Measurements from ENCODE around the gene POLR3G. TPM values are rescaled to one million over a fixed set of nuclear protein-coding genes. Genes with fewer than 3 reads are reported as not detected.

The POLR3G gene
- total RNA-seq, 1 donor from 2014 or later, result 6.0 TPM

DNA sequence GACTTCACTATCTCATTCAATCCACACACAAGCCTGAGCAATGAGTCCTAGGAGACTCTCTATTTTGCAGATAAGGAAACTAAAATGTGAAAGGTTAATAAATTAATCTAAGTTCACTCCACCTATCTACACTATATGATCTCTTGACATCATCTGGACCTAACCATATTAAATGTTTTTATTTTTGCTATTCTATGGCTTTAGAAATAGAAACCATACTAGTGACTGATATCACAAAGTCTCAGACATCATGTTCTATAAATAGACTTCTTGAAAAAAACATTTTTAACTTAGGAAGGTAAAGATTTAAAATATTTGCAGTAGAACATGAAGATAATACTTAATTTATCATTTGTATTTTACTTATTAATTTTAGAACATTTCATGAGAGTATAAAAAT, 74.6 kb downstream of the POLR3G start:
- intact Hi-C loops (cut with micrococcal nuclease), result no loop called here

DNA sequence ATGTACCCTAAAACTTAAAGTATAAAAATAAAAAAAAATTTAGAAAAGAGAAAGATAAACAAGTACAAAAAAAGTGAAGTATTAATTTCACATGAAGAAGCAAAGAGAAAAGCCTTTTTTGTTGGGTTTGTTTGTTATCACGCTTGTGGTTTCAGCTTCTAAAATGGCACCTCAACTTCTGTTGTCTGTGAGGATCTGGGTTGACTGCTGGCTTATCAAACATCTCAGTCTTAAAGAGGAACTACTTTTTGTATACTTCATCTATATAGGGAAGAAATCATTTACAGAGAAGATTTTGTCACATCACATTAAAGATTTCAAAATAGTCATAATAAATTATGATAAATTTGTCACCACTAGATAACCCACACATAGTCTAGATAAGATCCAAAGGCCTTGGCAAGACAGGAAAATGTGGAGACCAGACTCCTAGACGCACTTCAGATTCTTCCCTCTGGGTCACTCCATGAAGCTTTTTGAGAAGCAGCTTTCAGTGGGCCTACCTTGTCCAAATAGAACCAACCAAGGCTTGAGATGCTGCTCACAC, 75.1 kb downstream of the POLR3G start:
- intact Hi-C loops (cut with micrococcal nuclease), result no loop called here

DNA sequence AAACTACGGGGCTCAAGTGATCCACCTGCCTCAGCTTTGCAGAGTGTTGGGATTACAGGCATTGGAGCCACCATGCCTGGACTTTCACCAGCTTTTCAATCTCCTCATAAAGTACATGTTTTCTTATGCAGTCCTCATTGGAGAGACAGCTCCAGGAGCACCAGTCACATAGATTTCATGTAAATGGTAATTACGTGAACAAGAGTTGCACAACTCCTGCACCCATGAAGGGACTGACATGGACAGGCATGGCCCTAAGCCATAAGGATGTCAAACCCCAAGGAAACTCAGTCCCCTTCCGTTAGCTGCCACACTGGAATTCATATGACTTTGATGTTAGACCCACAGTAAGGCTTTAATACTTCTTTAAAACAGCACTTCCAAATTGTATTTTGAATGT, 76.3 kb downstream of the POLR3G start:
- intact Hi-C loops (cut with micrococcal nuclease), result no loop called here

DNA sequence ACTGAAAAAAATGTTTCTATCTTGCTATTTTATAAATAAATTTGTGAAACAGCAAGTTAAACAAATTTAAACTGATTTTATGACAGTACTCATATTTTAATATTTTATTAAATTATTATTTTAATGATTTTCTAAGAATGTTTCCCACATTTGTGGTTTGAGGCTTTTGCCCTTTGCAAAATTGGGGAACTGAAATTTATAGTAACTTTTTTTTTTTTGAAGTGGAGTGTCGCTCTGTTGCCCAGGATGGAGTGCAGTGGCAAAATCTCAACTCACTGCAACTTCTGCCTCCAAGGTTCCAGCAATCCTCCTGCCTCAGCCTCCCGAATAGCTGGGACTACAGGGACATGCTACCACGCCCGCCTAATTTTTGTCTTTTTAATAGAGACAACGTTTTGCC, 76.7 kb downstream of the POLR3G start:
- intact Hi-C loops (cut with micrococcal nuclease), result no loop called here

DNA sequence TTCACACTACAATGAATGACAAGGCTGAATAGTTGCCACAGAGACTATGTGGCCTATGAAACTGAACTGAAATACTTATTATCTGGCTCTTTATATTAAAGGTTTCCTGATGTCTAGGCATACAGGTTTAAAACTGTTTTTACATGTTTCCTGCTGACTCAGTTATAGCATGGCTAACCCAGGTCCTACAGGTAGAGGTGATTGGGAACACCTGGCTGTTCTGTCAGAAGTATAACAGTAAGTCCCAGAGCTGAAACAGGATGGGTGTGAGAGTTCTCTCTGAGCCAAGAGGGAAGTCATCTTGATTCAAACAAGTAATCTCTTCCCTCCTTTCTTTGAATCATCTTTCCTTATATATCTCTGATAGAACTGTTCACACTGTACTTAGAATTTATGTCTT, 79.0 kb downstream of the POLR3G start:
- intact Hi-C loops (cut with micrococcal nuclease), result no loop called here

DNA sequence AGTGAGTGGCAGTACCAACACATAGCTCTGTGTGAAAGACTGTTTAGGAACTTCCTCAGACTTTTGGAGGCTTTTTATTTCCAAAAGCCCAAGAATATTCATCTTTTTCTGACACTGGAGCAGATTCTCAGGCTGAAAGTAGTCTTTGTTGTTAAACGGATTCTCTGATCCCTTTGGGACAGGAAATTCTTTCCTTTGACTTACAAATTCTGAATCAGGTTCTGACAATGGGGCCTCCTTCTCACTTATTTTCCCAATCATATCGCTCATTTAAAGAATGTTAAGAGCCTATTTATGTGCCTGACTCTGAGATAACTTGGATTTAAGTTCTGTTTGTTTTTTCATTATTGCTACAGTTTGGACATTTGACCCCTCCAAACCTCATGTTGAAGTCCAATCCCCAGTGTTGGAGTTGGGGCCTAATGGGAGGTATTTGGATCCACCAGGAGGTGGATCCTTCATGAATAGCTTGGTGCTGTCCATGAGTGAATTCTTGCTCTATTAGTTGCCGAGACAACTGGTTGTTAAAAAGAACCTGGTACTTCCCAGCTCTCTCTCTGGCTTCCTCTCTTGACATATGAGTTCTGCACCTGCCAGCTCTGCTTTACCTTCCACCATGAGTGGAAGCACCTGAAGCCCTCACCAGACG, 79.8 kb downstream of the POLR3G start:
- intact Hi-C loops (cut with micrococcal nuclease), result no loop called here

DNA sequence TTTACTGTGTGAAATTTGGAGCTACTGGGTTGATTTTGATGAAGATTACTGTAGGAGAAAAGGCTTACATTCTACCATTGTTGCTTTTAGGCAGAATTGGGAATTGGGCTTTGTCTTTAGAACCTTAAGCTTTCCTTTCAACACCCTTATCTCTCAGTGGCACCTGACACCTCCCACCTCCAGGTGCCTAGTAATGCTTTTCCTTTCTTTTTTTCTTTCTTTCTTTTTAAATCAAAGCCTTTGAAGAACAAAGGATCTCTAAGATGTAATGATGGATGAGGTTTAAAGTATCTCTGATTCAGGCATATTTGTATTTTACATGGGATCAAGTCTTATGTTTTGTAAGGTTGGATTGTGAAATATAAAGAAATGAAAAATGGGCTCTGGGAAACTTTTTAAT, 81.0 kb downstream of the POLR3G start:
- intact Hi-C loops (cut with micrococcal nuclease), result no loop called here

DNA sequence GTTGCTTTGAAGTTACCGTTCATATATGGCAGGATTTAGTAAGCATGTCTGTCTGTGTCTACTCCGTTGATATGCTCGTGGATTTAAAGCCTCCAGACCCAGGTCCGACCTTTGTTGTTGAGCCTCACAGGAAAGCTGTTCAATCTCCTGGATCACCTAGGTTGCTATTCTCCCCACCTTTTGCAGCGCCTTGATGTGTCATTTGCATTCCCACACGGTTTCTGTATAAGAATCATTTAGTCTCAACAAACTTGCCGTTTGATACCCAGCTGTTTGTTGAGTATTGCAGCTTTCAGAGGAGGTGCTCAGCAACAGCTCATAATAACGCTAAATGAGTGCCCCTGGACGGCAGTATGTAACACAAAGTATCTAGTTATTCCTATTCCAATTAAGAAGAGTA, 82.7 kb downstream of the POLR3G start:
- intact Hi-C loops (cut with micrococcal nuclease), result no loop called here

DNA sequence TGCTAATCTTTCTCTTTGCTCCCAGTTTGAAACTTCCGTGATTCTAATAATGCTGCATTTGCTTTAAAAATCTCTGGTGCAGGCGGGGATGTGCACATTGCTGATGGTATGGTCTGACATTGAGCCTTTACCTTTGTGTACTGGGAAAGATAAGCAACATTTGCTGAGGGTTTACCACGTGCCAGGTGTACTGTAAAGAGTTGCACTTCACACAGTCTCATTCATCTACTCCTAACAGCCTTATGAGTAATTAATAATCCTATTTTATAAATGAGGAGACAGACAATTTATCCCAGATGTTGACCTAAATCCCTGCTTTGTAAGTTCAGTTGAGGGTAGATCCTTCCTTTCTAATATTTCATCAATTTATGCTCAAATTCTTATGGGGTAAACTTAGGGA, 83.2 kb downstream of the POLR3G start:
- intact Hi-C loops (cut with micrococcal nuclease), result no loop called here

DNA sequence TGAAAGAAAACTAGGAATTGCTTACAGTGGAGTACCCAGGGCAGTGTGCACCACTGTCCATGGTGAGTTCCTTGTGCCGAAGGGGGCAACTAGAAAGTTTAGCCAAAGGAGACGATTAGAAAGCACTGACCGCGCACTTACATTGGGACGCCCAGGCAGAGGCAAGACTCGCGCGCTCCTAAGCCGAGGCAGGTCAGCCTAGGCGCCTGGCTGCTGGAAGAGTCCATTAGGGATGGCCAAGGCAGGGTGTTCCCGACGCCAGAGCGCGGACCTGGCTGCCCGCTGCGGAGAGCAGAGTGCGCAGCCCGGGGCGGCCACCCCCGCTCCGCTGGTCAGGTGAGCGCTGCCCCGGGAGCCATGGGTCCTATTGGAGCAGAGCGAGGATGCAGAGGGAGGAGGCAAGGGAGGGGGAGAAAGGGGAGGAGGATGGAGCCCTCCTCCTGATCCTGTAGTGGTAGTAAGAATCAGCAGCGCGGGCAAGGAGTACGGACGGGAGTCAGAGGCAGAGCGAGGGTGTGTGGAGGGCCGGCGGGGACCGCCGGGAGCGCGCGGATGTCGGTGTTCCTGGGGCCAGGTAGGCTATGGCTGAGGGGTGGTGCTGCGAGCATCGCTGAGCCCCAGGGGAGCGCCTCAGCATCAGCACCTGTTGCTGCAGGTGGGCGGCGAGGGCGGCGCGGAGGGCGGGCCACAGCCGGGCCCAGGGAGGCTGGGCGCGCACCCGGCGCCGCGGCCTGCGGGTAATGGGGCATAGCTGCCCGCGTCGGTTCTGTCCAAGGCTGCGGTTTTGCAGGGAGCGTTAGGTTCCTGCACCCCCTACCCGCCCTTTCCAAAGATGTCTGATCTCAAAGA, 83.9 kb downstream of the POLR3G start, which contains the start of gene ADGRV1:
Gene ADGRV1 (plus strand): TSS at position 454 of the 849 bp plus-strand sequence. CDS start 99 bp downstream, at position 553.
- intact Hi-C loops (cut with micrococcal nuclease), result no loop called here

DNA sequence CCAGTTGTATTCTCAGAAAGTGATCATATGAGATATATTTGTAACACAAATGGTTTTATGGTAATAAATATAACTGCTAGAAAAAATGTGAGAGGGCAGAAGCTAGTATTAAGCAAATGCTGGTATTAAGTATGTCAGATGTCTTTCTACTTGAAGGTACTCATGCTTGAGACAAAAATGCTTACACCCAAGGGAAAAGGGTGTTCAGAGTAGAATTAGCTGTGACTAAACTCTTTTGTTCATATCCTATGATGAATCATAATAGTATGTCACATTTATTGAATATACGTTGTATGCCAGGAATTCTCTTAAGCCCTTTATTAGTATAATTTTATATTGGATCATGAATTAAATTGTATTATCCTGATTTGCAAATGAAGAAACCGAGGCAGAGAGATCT, 86.1 kb downstream of the POLR3G start:
- intact Hi-C loops (cut with micrococcal nuclease), result no loop called here

DNA sequence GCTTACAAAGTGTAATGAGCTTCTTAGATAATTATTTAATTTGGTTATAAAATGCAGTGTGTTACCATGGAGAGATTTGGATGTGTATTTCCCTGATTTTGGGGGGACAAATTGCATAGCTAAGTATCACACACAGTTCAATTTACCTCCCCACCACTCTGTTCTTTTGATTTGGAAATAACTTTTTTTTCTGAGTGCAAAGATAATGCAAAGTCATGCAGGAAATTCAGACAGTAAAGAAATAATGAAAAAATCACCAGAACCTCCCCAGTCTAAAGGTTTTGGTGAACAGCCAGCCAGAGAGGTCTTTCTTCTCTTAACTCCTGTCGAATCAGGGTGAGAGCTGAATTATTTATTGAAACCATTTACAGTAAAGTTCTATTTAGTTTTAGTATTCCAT, 87.1 kb downstream of the POLR3G start:
- intact Hi-C loops (cut with micrococcal nuclease), result no loop called here

DNA sequence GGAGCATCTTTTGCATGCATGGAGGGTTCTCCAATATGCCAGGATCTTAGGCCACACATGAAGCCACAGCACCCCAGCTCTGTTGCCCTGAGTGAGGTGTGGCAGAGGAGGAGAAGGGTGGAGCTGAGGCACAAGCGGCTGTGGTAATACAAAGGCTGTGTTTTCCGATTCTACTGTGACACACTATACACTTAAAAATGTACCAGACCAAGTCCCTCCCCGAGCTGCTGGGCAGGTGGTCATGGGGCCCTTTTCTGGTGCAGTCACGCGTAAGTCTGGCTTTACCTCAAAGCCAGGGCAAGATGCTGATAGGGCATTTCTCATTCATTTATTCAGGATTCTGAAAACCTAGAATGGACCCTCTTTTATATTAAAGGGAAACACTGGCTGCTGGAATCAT, 87.7 kb downstream of the POLR3G start:
- intact Hi-C loops (cut with micrococcal nuclease), result no loop called here

DNA sequence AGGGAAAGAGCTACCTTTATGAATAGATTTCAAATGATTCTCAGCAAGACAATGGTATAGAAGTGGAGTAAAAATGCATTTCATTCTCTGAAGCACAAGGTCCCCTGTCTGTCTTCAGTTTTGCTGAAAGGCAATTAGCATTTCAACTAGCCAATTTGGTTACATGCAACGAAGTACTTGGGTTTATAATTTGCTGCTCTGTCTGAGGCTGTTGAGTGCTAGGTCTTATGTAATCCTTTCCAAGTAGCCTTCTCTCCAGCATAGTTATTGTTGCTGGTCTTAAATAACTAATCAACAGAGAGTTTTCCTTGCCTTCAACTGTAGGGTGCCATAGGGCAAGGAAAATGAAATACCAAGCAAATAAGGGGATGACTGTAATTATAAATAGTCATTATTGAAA, 88.4 kb downstream of the POLR3G start:
- intact Hi-C loops (cut with micrococcal nuclease), result no loop called here

Other genes with a start within 250 kb of the POLR3G start
- gene CETN3, start 65.1 kb upstream of the POLR3G start, total RNA-seq, result 21.4 and 22.3 TPM in 2 replicates
- 5.3 and 5.5 TPM in 2 replicates for gene MBLAC2, start 93 bp upstream of the POLR3G start, total RNA-seq
- 24.2 and 24.3 TPM in 2 replicates for gene LYSMD3, start 54.7 kb downstream of the POLR3G start, total RNA-seq
- gene ADGRV1, start 83.9 kb downstream of the POLR3G start, total RNA-seq, result 0.05 TPM in 1 of 2 replicates, not detected in the other

Measured in T-helper 1 cell treated with Interleukin-12 subunit alpha and Interleukin-12 subunit beta and Interleukin-4 antibody, amounts not matched to agents 30 ng/mL and 1 ng/mL, for 36 hours (primary cell).